Mammary epithelial cell (primary cell): ENCODE results near the gene PLD1.
"Not testable (repeated sequence)": the region's sequence is repeated elsewhere in the genome, so short reads cannot be mapped to it uniquely, and the experiment has no call there.

Experiments used
- CTCF ChIP-seq, 2 donors: IDR thresholded peaks in 1 of 2; conservative IDR thresholded peaks in 1 of 2; 2 replicates each; pipeline ENCODE4 v1.5.1; 2011 to 2012; ENCODE audit warnings: inconsistent platforms in 2 of 2, low read length in 2 of 2, mild to moderate bottlenecking in 2 of 2, control low read depth in 1 of 2, low read depth in 1 of 2; ENCODE audit not compliant: insufficient read depth in 1 of 2; ENCODE audit errors: extremely low read depth in 1 of 2
- EZH2 ChIP-seq: IDR thresholded peaks from 2 replicates; pipeline ENCODE4 v1.6.1; 2012; ENCODE audit warnings: low read length, inconsistent platforms, borderline replicate concordance

- not testable (repeated sequence) for TF ChIP-seq CTCF (conservative IDR thresholded peaks at IDR 0.05 in 1 of 2, IDR thresholded peaks at IDR 0.05 in 1 of 2; ENCODE audit: extremely low read depth in 1 of 2, insufficient read depth in 1 of 2, low read depth in 1 of 2, low read length in 2 of 2); EZH2
Measured at GRCh38 chr3:171562459-171562858, 247.8 kb downstream of the PLD1 start.
